WTC11 (cell line): Measurements from ENCODE around the gene BAIAP2. TPM values are rescaled to one million over a fixed set of nuclear protein-coding genes. Genes with fewer than 3 reads are reported as not detected.

Source experiments
- ATAC-seq: fragments of 200-7000 bp; cut with Tn5 transposase; 2 replicates; pipeline ENCODE4 v1.10.0; 2021; ENCODE audit warnings: mild to moderate bottlenecking, moderate library complexity
- CTCF ChIA-PET: fragments of 300-600 bp; sonication (Branson Sonifier 250); formaldehyde crosslinking; loops from one replicate; lab custom pipeline; 2021; ENCODE audit warnings: antibody characterized with exemption; lab: Charles Lee
- POLR2A ChIA-PET: fragments of 350-600 bp; sonication (Branson Sonifier 250); formaldehyde crosslinking; loops from one replicate; lab custom pipeline; 2021; ENCODE audit warnings: antibody characterized with exemption; lab: Charles Lee
- DNase-seq: peaks from one replicate; pipeline ENCODE4 v3.0.0; 2021; ENCODE audit warnings: low spot score
- H3K27ac Mint-ChIP-seq: 2 replicates; pipeline ENCODE4 v1.8.0; 2021; ENCODE audit warnings: mixed read lengths
- H3K27me3 Mint-ChIP-seq: 2 replicates; pipeline ENCODE4 v1.8.0; 2021; ENCODE audit warnings: low read depth, mild to moderate bottlenecking, moderate library complexity, mixed read lengths
- H3K36me3 Mint-ChIP-seq: 2 replicates; pipeline ENCODE4 v1.8.0; 2021; ENCODE audit warnings: mixed read lengths
- H3K4me1 Mint-ChIP-seq: 2 replicates; pipeline ENCODE4 v1.8.0; 2022; ENCODE audit warnings: mixed read lengths
- H3K4me3 Mint-ChIP-seq: 2 replicates; pipeline ENCODE4 v1.8.0; 2021; ENCODE audit warnings: mild to moderate bottlenecking, moderate library complexity, mixed read lengths
- H3K9me3 Mint-ChIP-seq: 2 replicates; pipeline ENCODE4 v1.8.0; 2021; ENCODE audit warnings: mixed read lengths
- CBFB ChIP-seq: sonication (generic); formaldehyde crosslinking; IDR thresholded peaks from 2 replicates; pipeline ENCODE4 v1.8.1; 2022; ENCODE audit warnings: mild to moderate bottlenecking, low read depth, missing genetic modification reagents
- FOXP1 ChIP-seq: sonication (generic); formaldehyde crosslinking; IDR thresholded peaks from 2 replicates; pipeline ENCODE4 v1.8.0; 2022; ENCODE audit warnings: missing genetic modification reagents, mild to moderate bottlenecking, moderate library complexity, borderline replicate concordance
- GABPB1 ChIP-seq: sonication (generic); formaldehyde crosslinking; IDR thresholded peaks from 2 replicates; pipeline ENCODE4 v1.8.1; 2023; ENCODE audit warnings: mild to moderate bottlenecking, missing genetic modification reagents
- JAZF1 ChIP-seq: fragments of 250-450 bp; sonication (Bioruptor Pico); IDR thresholded peaks from 2 replicates; pipeline ENCODE4 v1.9.0; 2021; ENCODE audit warnings: moderate library complexity, mild to moderate bottlenecking, inconsistent platforms
- MXD4 ChIP-seq: fragments of 250-450 bp; sonication (Bioruptor Pico); IDR thresholded peaks from 2 replicates; pipeline ENCODE4 v1.8.0; 2021; ENCODE audit warnings: mild to moderate bottlenecking, moderate library complexity, borderline replicate concordance
- NR1H2 ChIP-seq: sonication (generic); formaldehyde crosslinking; IDR thresholded peaks from 2 replicates; pipeline ENCODE4 v1.9.0; 2021; ENCODE audit warnings: mild to moderate bottlenecking, moderate library complexity, missing genetic modification reagents
- NR2C2 ChIP-seq: sonication (generic); formaldehyde crosslinking; IDR thresholded peaks from 2 replicates; pipeline ENCODE4 v1.8.0; 2022; ENCODE audit warnings: mild to moderate bottlenecking, missing genetic modification reagents
- NR3C1 ChIP-seq: sonication (generic); formaldehyde crosslinking; conservative IDR thresholded peaks from 2 replicates; pipeline ENCODE4 v1.8.1; 2023; ENCODE audit warnings: low read depth, mild to moderate bottlenecking, missing genetic modification reagents
- PRRX2 ChIP-seq: fragments of 250-450 bp; sonication (Bioruptor Pico); IDR thresholded peaks from 2 replicates; pipeline ENCODE4 v1.8.0; 2021; ENCODE audit warnings: mild to moderate bottlenecking
- RELA ChIP-seq: sonication (generic); formaldehyde crosslinking; IDR thresholded peaks from 2 replicates; pipeline ENCODE4 v1.8.1; 2022; ENCODE audit warnings: missing genetic modification reagents, mild to moderate bottlenecking, borderline replicate concordance
- SMAD3 ChIP-seq: sonication (generic); formaldehyde crosslinking; IDR thresholded peaks from 2 replicates; pipeline ENCODE4 v1.8.0; 2022; ENCODE audit warnings: missing genetic modification reagents, mild to moderate bottlenecking, borderline replicate concordance
- SOX15 ChIP-seq: fragments of 250-450 bp; sonication (Bioruptor Pico); IDR thresholded peaks from 2 replicates; pipeline ENCODE4 v1.9.0; 2021; ENCODE audit warnings: mild to moderate bottlenecking
- TCF7 ChIP-seq: sonication (generic); formaldehyde crosslinking; IDR thresholded peaks from 2 replicates; pipeline ENCODE4 v1.8.0; 2022; ENCODE audit warnings: mild to moderate bottlenecking, low read depth, missing genetic modification reagents, moderate library complexity
- ZBTB21 ChIP-seq: sonication (generic); formaldehyde crosslinking; IDR thresholded peaks from 2 replicates; pipeline ENCODE4 v1.8.1; 2023; ENCODE audit warnings: mild to moderate bottlenecking, missing genetic modification reagents, borderline replicate concordance
- ZNF219 ChIP-seq: sonication (generic); formaldehyde crosslinking; IDR thresholded peaks from 2 replicates; pipeline ENCODE4 v1.8.0; 2023; ENCODE audit warnings: missing genetic modification reagents, mild to moderate bottlenecking, borderline replicate concordance
- ZNF263 ChIP-seq: sonication (generic); formaldehyde crosslinking; IDR thresholded peaks from 2 replicates; pipeline ENCODE4 v1.8.1; 2022; ENCODE audit warnings: low read depth, mild to moderate bottlenecking, moderate library complexity, missing genetic modification reagents
- ZNF317 ChIP-seq: sonication (generic); formaldehyde crosslinking; IDR thresholded peaks from 2 replicates; pipeline ENCODE4 v1.8.1; 2023; ENCODE audit warnings: low read depth, mild to moderate bottlenecking, moderate library complexity, missing genetic modification reagents, borderline replicate concordance
- total RNA-seq: library from RNA; stranded (reverse); gene quantifications from 3 replicates; pipeline ENCODE4 v1.2.3, GENCODE V29; 2021
- TF ChIP-seq, protein P1 (sequence below): fragments of 200-600 bp; IDR thresholded peaks from 2 replicates; pipeline ENCODE4 v1.8.0; 2022; ENCODE audit warnings: antibody characterized with exemption
- TF ChIP-seq, protein P2 (sequence below): sonication (generic); formaldehyde crosslinking; IDR thresholded peaks from 2 replicates; pipeline ENCODE4 v1.8.0; 2022; ENCODE audit warnings: mild to moderate bottlenecking, missing genetic modification reagents
- TF ChIP-seq, protein P3 (sequence below): fragments of 250-450 bp; sonication (Bioruptor Pico); IDR thresholded peaks from 2 replicates; pipeline ENCODE4 v1.9.0; 2021; ENCODE audit warnings: mild to moderate bottlenecking
- TF ChIP-seq, protein P4 (sequence below): sonication (generic); formaldehyde crosslinking; IDR thresholded peaks from 2 replicates; pipeline ENCODE4 v1.8.0; 2022; ENCODE audit warnings: mild to moderate bottlenecking, missing genetic modification reagents
- TF ChIP-seq, protein P5 (sequence below): fragments of 250-450 bp; sonication (Bioruptor Pico); IDR thresholded peaks from 2 replicates; pipeline ENCODE4 v1.9.0; 2021; ENCODE audit warnings: mild to moderate bottlenecking, borderline replicate concordance
- TF ChIP-seq, protein P6 (sequence below): sonication (generic); formaldehyde crosslinking; IDR thresholded peaks from 2 replicates; pipeline ENCODE4 v1.8.0; 2022; ENCODE audit warnings: mild to moderate bottlenecking, missing genetic modification reagents

The BAIAP2 gene
- total RNA-seq, 1 experiment from 2014 or later, result 20.7 TPM

DNA sequence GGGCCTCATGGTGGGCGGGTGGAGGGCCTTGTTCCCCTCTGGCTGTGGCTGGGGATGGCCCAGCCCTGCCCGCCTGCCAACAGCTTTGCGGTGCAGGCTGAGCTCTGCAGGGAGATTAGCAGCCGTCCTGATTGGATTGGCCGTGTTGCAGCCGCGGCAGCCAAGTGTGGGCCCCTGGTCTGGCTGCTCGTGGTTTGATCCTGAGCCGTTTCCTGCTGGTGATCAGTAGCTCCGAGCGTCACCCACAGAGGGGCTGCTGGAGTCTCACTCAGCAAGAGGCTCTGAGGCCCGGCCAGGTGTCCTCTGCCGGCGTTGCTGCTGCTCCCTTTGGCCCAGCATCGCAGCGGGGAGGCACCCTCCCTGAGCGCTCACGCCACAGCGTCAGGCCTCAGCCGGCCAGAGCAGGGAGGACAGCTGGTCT lies 32.5 kb downstream of the BAIAP2 start:
- H3K9me3 Mint-ChIP-seq, result no peaks in the 10 kb centered on the region
- DNase-seq (no peak), ATAC-seq (no peak)
- no peak overlapping the region for H3K27ac Mint-ChIP-seq
- TF ChIP-seq ZBTB21 (no peak), FOXP1 (CRISPR knock-in tag) (no peak), NR1H2 (no peak), CBFB (no peak), JAZF1 (CRISPR knock-in tag) (no peak), ZNF263 (no peak), TCF7 (CRISPR knock-in tag) (no peak), NR2C2 (CRISPR knock-in tag) (no peak)
- TF ChIP-seq, protein P1, sequence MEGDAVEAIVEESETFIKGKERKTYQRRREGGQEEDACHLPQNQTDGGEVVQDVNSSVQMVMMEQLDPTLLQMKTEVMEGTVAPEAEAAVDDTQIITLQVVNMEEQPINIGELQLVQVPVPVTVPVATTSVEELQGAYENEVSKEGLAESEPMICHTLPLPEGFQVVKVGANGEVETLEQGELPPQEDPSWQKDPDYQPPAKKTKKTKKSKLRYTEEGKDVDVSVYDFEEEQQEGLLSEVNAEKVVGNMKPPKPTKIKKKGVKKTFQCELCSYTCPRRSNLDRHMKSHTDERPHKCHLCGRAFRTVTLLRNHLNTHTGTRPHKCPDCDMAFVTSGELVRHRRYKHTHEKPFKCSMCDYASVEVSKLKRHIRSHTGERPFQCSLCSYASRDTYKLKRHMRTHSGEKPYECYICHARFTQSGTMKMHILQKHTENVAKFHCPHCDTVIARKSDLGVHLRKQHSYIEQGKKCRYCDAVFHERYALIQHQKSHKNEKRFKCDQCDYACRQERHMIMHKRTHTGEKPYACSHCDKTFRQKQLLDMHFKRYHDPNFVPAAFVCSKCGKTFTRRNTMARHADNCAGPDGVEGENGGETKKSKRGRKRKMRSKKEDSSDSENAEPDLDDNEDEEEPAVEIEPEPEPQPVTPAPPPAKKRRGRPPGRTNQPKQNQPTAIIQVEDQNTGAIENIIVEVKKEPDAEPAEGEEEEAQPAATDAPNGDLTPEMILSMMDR, result no peak
- TF ChIP-seq, protein P2, sequence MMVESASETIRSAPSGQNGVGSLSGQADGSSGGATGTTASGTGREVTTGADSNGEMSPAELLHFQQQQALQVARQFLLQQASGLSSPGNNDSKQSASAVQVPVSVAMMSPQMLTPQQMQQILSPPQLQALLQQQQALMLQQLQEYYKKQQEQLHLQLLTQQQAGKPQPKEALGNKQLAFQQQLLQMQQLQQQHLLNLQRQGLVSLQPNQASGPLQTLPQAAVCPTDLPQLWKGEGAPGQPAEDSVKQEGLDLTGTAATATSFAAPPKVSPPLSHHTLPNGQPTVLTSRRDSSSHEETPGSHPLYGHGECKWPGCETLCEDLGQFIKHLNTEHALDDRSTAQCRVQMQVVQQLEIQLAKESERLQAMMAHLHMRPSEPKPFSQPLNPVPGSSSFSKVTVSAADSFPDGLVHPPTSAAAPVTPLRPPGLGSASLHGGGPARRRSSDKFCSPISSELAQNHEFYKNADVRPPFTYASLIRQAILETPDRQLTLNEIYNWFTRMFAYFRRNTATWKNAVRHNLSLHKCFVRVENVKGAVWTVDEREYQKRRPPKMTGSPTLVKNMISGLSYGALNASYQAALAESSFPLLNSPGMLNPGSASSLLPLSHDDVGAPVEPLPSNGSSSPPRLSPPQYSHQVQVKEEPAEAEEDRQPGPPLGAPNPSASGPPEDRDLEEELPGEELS (CRISPR knock-in tag), result no peak
- TF ChIP-seq, protein P3, sequence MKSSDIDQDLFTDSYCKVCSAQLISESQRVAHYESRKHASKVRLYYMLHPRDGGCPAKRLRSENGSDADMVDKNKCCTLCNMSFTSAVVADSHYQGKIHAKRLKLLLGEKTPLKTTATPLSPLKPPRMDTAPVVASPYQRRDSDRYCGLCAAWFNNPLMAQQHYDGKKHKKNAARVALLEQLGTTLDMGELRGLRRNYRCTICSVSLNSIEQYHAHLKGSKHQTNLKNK, result no peak
- TF ChIP-seq, protein P4, sequence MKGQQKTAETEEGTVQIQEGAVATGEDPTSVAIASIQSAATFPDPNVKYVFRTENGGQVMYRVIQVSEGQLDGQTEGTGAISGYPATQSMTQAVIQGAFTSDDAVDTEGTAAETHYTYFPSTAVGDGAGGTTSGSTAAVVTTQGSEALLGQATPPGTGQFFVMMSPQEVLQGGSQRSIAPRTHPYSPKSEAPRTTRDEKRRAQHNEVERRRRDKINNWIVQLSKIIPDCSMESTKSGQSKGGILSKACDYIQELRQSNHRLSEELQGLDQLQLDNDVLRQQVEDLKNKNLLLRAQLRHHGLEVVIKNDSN, result no peak
- ChIA-PET POLR2A (no interaction called here), CTCF (interaction anchor here (1.5 kb wide), 1 partner anchor 44 kb away, joined by 3 read pairs; no protein-coding TSS in a partner anchor)
- H3K36me3 Mint-ChIP-seq, result no peaks in the 10 kb centered on the region
- no peaks in the 10 kb centered on the region for H3K27me3 Mint-ChIP-seq
- peaks cover 5% of the 10 kb centered on the region for H3K4me1 Mint-ChIP-seq
- no peak overlapping the region for H3K4me3 Mint-ChIP-seq

DNA sequence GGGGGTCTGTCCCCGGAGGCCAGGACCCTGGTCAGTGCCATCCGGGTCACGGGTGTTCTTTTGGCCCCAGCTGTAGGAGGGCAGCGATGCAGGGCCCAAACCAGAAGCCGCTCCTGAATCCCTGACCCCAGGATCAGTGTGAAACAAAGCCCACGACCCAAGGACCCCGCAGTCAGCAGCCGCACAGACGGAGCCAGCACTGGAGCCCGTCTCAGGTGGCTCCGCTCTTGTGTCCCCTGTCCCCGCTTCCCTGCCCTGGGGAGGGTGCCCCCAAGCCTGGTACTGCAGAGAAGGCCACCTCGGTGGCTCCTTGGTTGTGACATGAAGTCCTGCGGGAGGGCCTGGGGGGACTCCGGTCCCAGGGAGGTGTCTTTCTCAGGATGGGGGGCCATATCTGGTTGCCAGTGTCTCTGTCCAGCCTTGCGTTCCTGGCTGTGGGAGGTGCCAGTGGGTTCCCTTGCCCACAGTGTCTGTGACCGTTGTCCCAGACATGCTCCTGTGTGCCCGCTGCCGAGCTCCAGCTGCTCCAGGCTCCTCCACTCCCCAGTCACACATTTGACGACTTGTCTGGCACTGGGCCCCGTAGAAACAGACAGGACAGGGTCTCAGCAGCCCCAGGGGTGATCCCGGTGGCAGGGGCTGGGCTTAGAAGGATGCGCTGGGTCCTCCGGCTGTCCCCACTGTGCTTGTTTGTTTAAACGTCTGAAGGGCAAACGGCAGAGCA lies 33.6 kb downstream of the BAIAP2 start:
- H3K27me3 Mint-ChIP-seq, result no peaks in the 10 kb centered on the region
- no peak for DNase-seq
- no peak overlapping the region for H3K4me3 Mint-ChIP-seq
- H3K4me1 Mint-ChIP-seq, result peaks cover 5% of the 10 kb centered on the region
- no peaks in the 10 kb centered on the region for H3K36me3 Mint-ChIP-seq
- POLR2A ChIA-PET, result no interaction called here
- CTCF ChIA-PET, result interaction anchor here (1.5 to 2.0 kb wide), 3 partner anchors 33 to 45 kb away, joined by 3 to 8 read pairs (median 4); no protein-coding TSS in a partner anchor
- no peaks in the 10 kb centered on the region for H3K9me3 Mint-ChIP-seq
- no peak overlapping the region for H3K27ac Mint-ChIP-seq
- ATAC-seq, result no peak
- TF ChIP-seq SOX15 (CRISPR knock-in tag), result no peak
- no peak for TF ChIP-seq GABPB1 (CRISPR knock-in tag)
- no peak for TF ChIP-seq ZNF317 (CRISPR knock-in tag)
- TF ChIP-seq PRRX2 (CRISPR knock-in tag), result no peak
- TF ChIP-seq FOXP1 (CRISPR knock-in tag), result no peak
- TF ChIP-seq ZNF219 (CRISPR knock-in tag), result no peak
- TF ChIP-seq, protein P5, sequence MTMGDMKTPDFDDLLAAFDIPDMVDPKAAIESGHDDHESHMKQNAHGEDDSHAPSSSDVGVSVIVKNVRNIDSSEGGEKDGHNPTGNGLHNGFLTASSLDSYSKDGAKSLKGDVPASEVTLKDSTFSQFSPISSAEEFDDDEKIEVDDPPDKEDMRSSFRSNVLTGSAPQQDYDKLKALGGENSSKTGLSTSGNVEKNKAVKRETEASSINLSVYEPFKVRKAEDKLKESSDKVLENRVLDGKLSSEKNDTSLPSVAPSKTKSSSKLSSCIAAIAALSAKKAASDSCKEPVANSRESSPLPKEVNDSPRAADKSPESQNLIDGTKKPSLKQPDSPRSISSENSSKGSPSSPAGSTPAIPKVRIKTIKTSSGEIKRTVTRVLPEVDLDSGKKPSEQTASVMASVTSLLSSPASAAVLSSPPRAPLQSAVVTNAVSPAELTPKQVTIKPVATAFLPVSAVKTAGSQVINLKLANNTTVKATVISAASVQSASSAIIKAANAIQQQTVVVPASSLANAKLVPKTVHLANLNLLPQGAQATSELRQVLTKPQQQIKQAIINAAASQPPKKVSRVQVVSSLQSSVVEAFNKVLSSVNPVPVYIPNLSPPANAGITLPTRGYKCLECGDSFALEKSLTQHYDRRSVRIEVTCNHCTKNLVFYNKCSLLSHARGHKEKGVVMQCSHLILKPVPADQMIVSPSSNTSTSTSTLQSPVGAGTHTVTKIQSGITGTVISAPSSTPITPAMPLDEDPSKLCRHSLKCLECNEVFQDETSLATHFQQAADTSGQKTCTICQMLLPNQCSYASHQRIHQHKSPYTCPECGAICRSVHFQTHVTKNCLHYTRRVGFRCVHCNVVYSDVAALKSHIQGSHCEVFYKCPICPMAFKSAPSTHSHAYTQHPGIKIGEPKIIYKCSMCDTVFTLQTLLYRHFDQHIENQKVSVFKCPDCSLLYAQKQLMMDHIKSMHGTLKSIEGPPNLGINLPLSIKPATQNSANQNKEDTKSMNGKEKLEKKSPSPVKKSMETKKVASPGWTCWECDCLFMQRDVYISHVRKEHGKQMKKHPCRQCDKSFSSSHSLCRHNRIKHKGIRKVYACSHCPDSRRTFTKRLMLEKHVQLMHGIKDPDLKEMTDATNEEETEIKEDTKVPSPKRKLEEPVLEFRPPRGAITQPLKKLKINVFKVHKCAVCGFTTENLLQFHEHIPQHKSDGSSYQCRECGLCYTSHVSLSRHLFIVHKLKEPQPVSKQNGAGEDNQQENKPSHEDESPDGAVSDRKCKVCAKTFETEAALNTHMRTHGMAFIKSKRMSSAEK (CRISPR knock-in tag), result no peak
- no peak for TF ChIP-seq NR3C1 (CRISPR knock-in tag)
- no peak for TF ChIP-seq SMAD3
- no peak for TF ChIP-seq RELA
- no peak for TF ChIP-seq TCF7 (CRISPR knock-in tag)
- TF ChIP-seq, protein P4, result no peak
- TF ChIP-seq MXD4, result no peak
- TF ChIP-seq, protein P6, sequence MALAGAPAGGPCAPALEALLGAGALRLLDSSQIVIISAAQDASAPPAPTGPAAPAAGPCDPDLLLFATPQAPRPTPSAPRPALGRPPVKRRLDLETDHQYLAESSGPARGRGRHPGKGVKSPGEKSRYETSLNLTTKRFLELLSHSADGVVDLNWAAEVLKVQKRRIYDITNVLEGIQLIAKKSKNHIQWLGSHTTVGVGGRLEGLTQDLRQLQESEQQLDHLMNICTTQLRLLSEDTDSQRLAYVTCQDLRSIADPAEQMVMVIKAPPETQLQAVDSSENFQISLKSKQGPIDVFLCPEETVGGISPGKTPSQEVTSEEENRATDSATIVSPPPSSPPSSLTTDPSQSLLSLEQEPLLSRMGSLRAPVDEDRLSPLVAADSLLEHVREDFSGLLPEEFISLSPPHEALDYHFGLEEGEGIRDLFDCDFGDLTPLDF, result no peak
